Adrenal gland (tissue), 5 donors: ENCODE measurements around the gene CNPPD1.

Source experiments
- POLR2A ChIP-seq, 2 donors: fragments of 450-650 bp; IDR thresholded peaks; one replicate each; pipeline ENCODE4 v1.6.1; 2017; ENCODE audit warnings: antibody characterized with exemption in 2 of 2, mild to moderate bottlenecking in 2 of 2, moderate library complexity in 1 of 2
- TF ChIP-seq, protein P1 (sequence below), 6 experiments: fragments of 450-650 bp in 4 of 6; fragments of 200-600 bp in 2 of 6; sonication (generic) in 1 of 6; IDR thresholded peaks; 1 replicate in 5 of 6; 2 replicates in 1 of 6; pipeline versions ENCODE4 v1.5.1 to v1.8.0; 2016 to 2021; ENCODE audit warnings: antibody characterized with exemption in 6 of 6, mild to moderate bottlenecking in 2 of 6, moderate library complexity in 1 of 6
- donor health status: DM: no; HTN: no; CAD: no.

DNA sequence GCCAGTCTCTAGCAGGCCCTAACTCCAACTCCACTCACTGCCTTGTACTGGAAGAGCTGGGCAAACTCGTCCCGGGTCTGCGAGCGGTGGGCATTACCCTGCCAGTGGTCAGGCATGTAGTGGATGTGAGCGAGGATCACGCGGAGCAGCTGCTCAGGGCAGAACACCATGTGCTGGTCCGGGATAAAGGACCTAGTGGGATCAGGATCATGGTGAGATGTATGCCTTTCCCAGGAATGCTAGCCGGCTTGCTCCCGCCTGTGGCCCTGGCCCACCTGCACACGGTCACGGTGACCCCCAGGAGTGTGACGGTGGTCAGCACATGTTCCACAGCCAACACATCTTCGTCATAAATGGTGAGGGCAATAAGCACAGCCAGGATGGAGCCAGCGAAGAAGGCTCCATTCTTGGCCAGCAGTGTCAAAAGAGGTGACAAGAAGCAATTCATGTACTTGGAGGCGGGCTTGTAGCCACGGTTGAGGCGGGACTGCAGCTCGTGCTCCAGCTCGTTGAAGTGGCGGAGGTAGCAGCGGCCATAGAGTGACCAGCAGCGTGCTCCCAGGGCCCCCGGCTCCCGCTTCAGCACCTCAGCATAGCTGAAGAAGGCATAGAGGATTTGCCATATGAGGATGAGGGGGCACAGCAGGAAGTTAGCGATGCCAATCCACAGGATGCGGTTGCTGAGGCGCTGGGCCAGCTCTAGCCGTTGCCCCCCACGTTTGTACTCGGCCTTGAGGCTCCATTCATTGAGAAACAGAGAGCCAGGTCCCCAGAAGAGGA is 47.3 kb upstream of the CNPPD1 start:
- TF ChIP-seq, protein P1, sequence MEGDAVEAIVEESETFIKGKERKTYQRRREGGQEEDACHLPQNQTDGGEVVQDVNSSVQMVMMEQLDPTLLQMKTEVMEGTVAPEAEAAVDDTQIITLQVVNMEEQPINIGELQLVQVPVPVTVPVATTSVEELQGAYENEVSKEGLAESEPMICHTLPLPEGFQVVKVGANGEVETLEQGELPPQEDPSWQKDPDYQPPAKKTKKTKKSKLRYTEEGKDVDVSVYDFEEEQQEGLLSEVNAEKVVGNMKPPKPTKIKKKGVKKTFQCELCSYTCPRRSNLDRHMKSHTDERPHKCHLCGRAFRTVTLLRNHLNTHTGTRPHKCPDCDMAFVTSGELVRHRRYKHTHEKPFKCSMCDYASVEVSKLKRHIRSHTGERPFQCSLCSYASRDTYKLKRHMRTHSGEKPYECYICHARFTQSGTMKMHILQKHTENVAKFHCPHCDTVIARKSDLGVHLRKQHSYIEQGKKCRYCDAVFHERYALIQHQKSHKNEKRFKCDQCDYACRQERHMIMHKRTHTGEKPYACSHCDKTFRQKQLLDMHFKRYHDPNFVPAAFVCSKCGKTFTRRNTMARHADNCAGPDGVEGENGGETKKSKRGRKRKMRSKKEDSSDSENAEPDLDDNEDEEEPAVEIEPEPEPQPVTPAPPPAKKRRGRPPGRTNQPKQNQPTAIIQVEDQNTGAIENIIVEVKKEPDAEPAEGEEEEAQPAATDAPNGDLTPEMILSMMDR (IDR thresholded peaks at IDR 0.05): no peak
- TF ChIP-seq POLR2A (IDR thresholded peaks at IDR 0.05): no peak
